GM12891 (cell line): ENCODE data around the gene BDH2.

ENCODE experiments used
- POLR2A ChIP-seq: IDR thresholded peaks from 2 replicates; pipeline ENCODE4 v1.6.1; 2011; ENCODE audit warnings: low read depth, low read length, control low read depth
- POLR2AphosphoS5 ChIP-seq: IDR thresholded peaks from 2 replicates; pipeline ENCODE4 v1.6.1; 2011; ENCODE audit warnings: low read depth, low read length, control low read depth
- POU2F2 ChIP-seq: IDR thresholded peaks from 2 replicates; pipeline ENCODE4 v1.6.1; 2011; ENCODE audit warnings: low read depth, mild to moderate bottlenecking, control low read depth, low read length, moderate library complexity
- TAF1 ChIP-seq: IDR thresholded peaks from 2 replicates; pipeline ENCODE4 v1.6.1; 2011; ENCODE audit warnings: low read depth, low read length, control low read depth

DNA sequence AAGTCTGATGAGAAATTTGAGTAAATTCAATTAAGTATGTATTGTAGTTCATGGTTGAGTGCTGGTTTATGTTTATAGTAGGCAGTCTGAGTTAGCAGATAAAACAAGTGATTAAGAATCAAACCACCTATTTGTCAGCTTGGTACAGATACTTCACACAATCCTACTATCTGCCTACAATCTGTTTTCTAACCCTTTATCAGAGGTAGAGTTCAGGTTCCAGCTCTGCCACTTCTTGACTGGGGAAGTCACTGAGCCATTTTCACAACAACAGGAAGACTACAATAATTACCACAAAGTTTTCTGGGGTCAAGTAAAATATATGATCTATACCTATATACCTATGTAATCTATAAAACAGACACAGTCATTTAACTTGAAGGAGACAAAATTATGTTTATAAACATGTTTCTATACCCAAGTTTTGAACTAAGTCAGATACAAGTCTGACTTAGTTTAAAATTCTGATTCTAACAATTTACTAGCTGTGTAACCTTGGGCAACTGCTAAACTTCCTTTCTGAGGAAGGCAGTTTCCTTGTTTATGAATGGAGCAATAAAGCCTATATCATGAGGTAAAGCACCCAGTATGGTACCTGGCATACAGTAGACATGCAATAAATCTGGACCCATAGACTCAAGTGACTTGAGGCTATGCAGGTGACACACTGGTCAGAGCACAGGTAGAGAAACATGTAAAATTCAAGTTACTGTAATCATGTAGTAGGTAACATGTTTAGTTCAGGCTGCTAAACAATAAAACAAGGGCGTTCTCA is 37.2 kb upstream of the BDH2 start:
- TF ChIP-seq POLR2A (no peak), POLR2AphosphoS5 (no peak), TAF1 (no peak), POU2F2 (no peak)
